Natural killer cell (primary cell): ENCODE data around the gene CROCC. TPM values are rescaled to one million over a fixed set of nuclear protein-coding genes. Genes with fewer than 3 reads are reported as not detected.

Source experiments
- ATAC-seq, 3 donors: fragments of 150-1000 bp in 2 of 3; fragments of 200-7000 bp in 1 of 3; cut with Tn5 transposase; 1 replicate in 1 of 3; 2 replicates in 2 of 3; pipeline ENCODE4 v1.10.0; 2021; ENCODE audit warnings: mild to moderate bottlenecking in 2 of 3, moderate library complexity in 2 of 3
- DNase-seq, 2 donors: peaks; one replicate each; pipeline versions ENCODE4 v3.0.0 to v3.0.0-alpha.2; 2013 to 2021; ENCODE audit warnings: mixed read lengths in 1 of 2
- H3K27ac ChIP-seq: one replicate; pipeline ENCODE4 v1.5.1; 2013; ENCODE audit warnings: mild to moderate bottlenecking, low read length
- H3K27me3 ChIP-seq: one replicate; pipeline ENCODE4 v1.6.1; 2013; ENCODE audit warnings: low read length; ENCODE audit not compliant: control insufficient read depth, insufficient read depth
- H3K36me3 ChIP-seq: one replicate; pipeline ENCODE4 v1.6.1; 2013; ENCODE audit warnings: low read length; ENCODE audit not compliant: control insufficient read depth, insufficient read depth
- H3K4me1 ChIP-seq: one replicate; pipeline ENCODE4 v1.6.1; 2013; ENCODE audit warnings: low read length; ENCODE audit not compliant: control insufficient read depth, insufficient read depth
- H3K4me3 ChIP-seq: one replicate; pipeline ENCODE4 v1.5.1; 2013; ENCODE audit warnings: low read length
- H3K9me3 ChIP-seq: one replicate; pipeline ENCODE4 v1.6.1; 2013; ENCODE audit warnings: low read length; ENCODE audit not compliant: control insufficient read depth, insufficient read depth
- H3K27ac Mint-ChIP-seq, 2 donors: one replicate each; pipeline ENCODE4 v1.8.0; 2022; ENCODE audit warnings: mild to moderate bottlenecking in 2 of 2, mixed read lengths in 2 of 2, moderate library complexity in 1 of 2
- H3K27me3 Mint-ChIP-seq, 2 donors: one replicate each; pipeline ENCODE4 v1.8.0; 2022; ENCODE audit warnings: low read depth in 2 of 2, mixed read lengths in 2 of 2
- H3K36me3 Mint-ChIP-seq: one replicate; pipeline ENCODE4 v1.8.0; 2022; ENCODE audit warnings: mixed read lengths
- H3K4me1 Mint-ChIP-seq, 2 donors: one replicate each; pipeline ENCODE4 v1.8.0; 2022; ENCODE audit warnings: mixed read lengths in 2 of 2
- H3K4me3 Mint-ChIP-seq: one replicate; pipeline ENCODE4 v1.8.0; 2022; ENCODE audit warnings: mild to moderate bottlenecking, moderate library complexity, mixed read lengths
- H3K9me3 Mint-ChIP-seq, 2 donors: one replicate each; pipeline ENCODE4 v1.8.0; 2022; ENCODE audit warnings: mixed read lengths in 2 of 2
- WGBS: methylation state at CpG from one replicate; pipeline ENCODE4 v1.1.7; 2013; ENCODE audit warnings: missing lambda C conversion rate; ENCODE audit not compliant: insufficient coverage; 5-methylcytosine and 5-hydroxymethylcytosine counted together
- intact Hi-C: fragments of 100-400 bp; cut with micrococcal nuclease; formaldehyde crosslinking; loops from one replicate; pipeline ENCODE4 v1.14.2; 2022
- total RNA-seq, 4 donors: library from RNA; stranded (reverse); fragments of 120-200 nt in 1 of 4; gene quantifications; one replicate each; pipeline versions ENCODE4 v1.2.3 to v1.2.4, GENCODE V29; 2013 to 2022
- TF ChIP-seq, protein P1 (sequence below): fragments of 200-600 bp; IDR thresholded peaks from one replicate; pipeline ENCODE4 v1.8.0; 2022; ENCODE audit warnings: antibody characterized with exemption

Gene CROCC
- total RNA-seq, 3 donors from 2014 or later (not counting 1 experiment from before 2014, with no cell fraction given) = 51.7 to 62.9 (median 59.1) TPM

DNA sequence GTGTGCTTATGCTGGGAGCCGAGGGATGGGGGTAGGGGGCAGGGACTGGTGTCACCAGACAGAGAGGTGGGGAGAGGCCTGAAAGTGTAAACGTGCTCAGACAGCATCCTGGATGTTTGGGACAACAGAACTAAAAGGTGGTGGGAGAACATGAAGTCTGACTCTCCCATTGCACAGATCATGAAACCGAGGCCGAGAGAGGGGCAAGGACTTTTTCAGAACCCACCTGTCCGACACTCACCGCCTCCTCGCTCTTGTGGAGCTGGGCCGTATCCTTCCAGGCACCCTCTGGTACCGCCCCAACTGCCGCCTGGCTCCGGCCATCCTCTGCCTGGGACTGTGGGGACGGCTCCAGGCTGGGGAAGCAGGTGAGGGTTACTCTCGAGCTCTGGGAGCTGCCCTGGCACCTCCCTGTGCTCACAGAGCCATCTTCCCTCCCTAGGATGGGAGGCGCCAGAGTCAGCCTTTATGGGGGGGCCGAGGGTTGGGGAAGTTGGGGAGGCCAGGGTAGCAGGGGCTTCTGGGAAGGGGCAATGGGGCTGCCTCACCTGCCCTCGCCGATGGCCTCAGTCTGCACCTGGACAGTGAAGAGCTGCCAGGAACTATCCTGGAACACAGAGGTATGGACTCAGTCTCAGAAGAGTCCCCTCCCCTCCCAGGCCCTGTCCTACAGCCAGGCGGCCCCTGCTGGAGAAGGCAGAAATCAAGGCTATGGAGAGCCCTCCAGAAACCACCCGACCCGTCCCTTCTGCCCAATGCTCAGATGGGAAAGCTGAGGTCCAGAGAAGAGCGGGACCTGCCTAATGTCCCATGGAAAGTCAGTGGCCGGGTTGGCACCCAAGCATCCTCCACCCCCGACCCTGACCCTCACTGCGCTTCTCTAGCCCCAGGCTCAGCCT, 83.0 kb downstream of the CROCC start:
- ATAC-seq (no peak), DNase-seq (no peak)
- intact Hi-C loops = no loop called here
- no peak overlapping the region for H3K27ac Mint-ChIP-seq
- Histone ChIP-seq H3K4me1 (peaks cover 9% of the 10 kb centered on the region), H3K36me3 (peaks cover 32% of the 10 kb centered on the region), H3K27ac (no peak overlapping the region), H3K27me3 (no peaks in the 10 kb centered on the region), H3K4me3 (no peak overlapping the region), H3K9me3 (no peaks in the 10 kb centered on the region)
- H3K27me3 Mint-ChIP-seq = no peaks in the 10 kb centered on the region
- no peak overlapping the region for H3K4me3 Mint-ChIP-seq
- H3K4me1 Mint-ChIP-seq = peaks cover 0 to 5% of the 10 kb centered on the region in 2 donors
- 94% methylated on average over 24 of the region's 24 CpGs for WGBS
- TF ChIP-seq, protein P1, sequence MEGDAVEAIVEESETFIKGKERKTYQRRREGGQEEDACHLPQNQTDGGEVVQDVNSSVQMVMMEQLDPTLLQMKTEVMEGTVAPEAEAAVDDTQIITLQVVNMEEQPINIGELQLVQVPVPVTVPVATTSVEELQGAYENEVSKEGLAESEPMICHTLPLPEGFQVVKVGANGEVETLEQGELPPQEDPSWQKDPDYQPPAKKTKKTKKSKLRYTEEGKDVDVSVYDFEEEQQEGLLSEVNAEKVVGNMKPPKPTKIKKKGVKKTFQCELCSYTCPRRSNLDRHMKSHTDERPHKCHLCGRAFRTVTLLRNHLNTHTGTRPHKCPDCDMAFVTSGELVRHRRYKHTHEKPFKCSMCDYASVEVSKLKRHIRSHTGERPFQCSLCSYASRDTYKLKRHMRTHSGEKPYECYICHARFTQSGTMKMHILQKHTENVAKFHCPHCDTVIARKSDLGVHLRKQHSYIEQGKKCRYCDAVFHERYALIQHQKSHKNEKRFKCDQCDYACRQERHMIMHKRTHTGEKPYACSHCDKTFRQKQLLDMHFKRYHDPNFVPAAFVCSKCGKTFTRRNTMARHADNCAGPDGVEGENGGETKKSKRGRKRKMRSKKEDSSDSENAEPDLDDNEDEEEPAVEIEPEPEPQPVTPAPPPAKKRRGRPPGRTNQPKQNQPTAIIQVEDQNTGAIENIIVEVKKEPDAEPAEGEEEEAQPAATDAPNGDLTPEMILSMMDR = no peak
- no peaks in the 10 kb centered on the region for H3K36me3 Mint-ChIP-seq
- no peaks in the 10 kb centered on the region for H3K9me3 Mint-ChIP-seq

DNA sequence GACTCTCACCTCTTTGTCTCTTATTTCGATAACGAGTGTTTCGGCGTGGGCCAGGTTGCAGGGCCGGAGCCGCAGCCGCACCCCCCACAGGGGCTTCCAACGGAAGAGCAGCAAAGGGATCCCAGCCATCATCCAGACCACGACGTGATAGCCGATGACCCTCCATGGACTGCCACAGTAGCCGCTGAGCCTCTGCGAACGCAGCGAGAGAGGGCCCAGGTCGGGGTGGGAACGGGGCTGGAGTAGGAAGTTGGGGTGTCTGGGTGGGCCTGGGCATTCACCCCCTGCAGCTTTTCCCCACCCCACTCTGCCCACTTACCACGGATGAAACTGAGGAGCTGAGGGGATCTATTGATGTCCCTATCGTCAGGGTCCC, 83.6 kb downstream of the CROCC start:
- Mint-ChIP-seq H3K4me1 (peaks cover 2 to 7% of the 10 kb centered on the region in 2 donors), H3K9me3 (no peaks in the 10 kb centered on the region), H3K27me3 (no peaks in the 10 kb centered on the region), H3K4me3 (no peak overlapping the region), H3K36me3 (no peaks in the 10 kb centered on the region), H3K27ac (no peak overlapping the region)
- DNase-seq (no peak), ATAC-seq (no peak)
- H3K4me3 ChIP-seq = no peak overlapping the region
- intact Hi-C loops = no loop called here
- H3K27me3 ChIP-seq = no peaks in the 10 kb centered on the region
- TF ChIP-seq, protein P1 = no peak
- H3K36me3 ChIP-seq = peaks cover 30% of the 10 kb centered on the region
- peaks cover 15% of the 10 kb centered on the region for H3K4me1 ChIP-seq
- H3K27ac ChIP-seq = no peak overlapping the region
- WGBS = 96% methylated on average over 16 of the region's 19 CpGs
- H3K9me3 ChIP-seq = no peaks in the 10 kb centered on the region

DNA sequence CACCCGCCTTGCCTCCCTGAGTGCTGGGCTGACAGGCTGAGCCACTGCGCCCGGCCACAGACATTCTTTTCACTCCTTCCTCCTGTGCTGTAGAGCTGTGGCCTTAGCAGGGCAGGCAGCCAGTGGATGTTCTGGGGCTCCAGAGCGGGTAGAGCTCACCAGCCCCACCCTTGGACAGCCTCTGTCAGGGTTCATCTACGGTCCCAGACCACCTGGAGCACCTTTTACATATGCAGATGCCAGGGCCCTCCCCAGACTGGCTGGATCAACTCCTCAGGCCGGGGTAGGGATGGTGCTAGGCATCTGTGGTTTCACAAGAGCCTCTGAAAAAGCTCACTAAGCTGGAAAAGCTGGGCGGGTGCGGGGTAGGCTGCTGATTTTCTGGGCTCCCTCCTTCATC, 85.4 kb downstream of the CROCC start:
- 93% methylated on average over 8 of the region's 8 CpGs for WGBS
- ATAC-seq (no peak), DNase-seq (no peak)
- H3K27me3 ChIP-seq = no peaks in the 10 kb centered on the region
- H3K36me3 ChIP-seq = peaks cover 24% of the 10 kb centered on the region
- H3K4me3 Mint-ChIP-seq = no peak overlapping the region
- no peak overlapping the region for H3K4me3 ChIP-seq
- no peak overlapping the region for H3K27ac ChIP-seq
- no peak overlapping the region for H3K27ac Mint-ChIP-seq
- intact Hi-C loops = no loop called here
- H3K4me1 ChIP-seq = peaks cover 28% of the 10 kb centered on the region
- peaks cover 5 to 18% of the 10 kb centered on the region in 2 donors for H3K4me1 Mint-ChIP-seq
- no peaks in the 10 kb centered on the region for H3K27me3 Mint-ChIP-seq
- TF ChIP-seq, protein P1 = no peak
- H3K36me3 Mint-ChIP-seq = no peaks in the 10 kb centered on the region
- no peaks in the 10 kb centered on the region for H3K9me3 ChIP-seq
- H3K9me3 Mint-ChIP-seq = no peaks in the 10 kb centered on the region
